T1000 (cell line): ENCODE measurements around the gene PPP2R2B.
A peak's percentile ranks its signal among the peaks of the same experiment; 100 is the strongest.

ENCODE experiments used
- DNase-seq: peaks from one replicate; lab custom pipeline; 2025; ENCODE audit warnings: mixed read lengths; lab: John Stamatoyannopoulos, UW

The PPP2R2B gene

GRCh38 chr5:146884066-146884626 is 5.6 kb upstream of the PPP2R2B start:
- no peak for DNase-seq

GRCh38 chr5:146883511-146883910 is 5.0 kb upstream of the PPP2R2B start:
- DNase-seq, result no peak

GRCh38 chr5:146880966-146881365 is 2.4 kb upstream of the PPP2R2B start:
- no peak for DNase-seq

- DNase-seq, result peak; percentile 41
These were observed 628 bp downstream of the PPP2R2B start for GRCh38 chr5:146877783-146878475.

- DNase-seq, result no peak
These were observed 1.3 kb downstream of the PPP2R2B start for GRCh38 chr5:146877178-146877681.

GRCh38 chr5:146873186-146873917 is 5.2 kb downstream of the PPP2R2B start:
- DNase-seq, result no peak

GRCh38 chr5:146872188-146872587 is 6.4 kb downstream of the PPP2R2B start:
- no peak for DNase-seq

- DNase-seq, result no peak
These were observed 10.4 kb downstream of the PPP2R2B start for GRCh38 chr5:146867996-146868708.

GRCh38 chr5:146866263-146866662 is 12.3 kb downstream of the PPP2R2B start:
- DNase-seq, result no peak

- no peak for DNase-seq
These were observed 15.9 kb downstream of the PPP2R2B start for GRCh38 chr5:146862641-146863040.

- DNase-seq, result peak; percentile 32
These were observed 18.2 kb downstream of the PPP2R2B start for GRCh38 chr5:146860213-146860893.

GRCh38 chr5:146852089-146852488 is 26.5 kb downstream of the PPP2R2B start:
- no peak for DNase-seq

GRCh38 chr5:146851133-146851532 is 27.4 kb downstream of the PPP2R2B start:
- DNase-seq, result no peak

GRCh38 chr5:146849694-146850303 is 28.8 kb downstream of the PPP2R2B start:
- DNase-seq, result no peak

GRCh38 chr5:146848133-146848532 is 30.4 kb downstream of the PPP2R2B start:
- no peak for DNase-seq

GRCh38 chr5:146840016-146840415 is 38.5 kb downstream of the PPP2R2B start:
- no peak for DNase-seq

GRCh38 chr5:146836226-146836842 is 42.2 kb downstream of the PPP2R2B start:
- no peak for DNase-seq

- DNase-seq, result no peak
These were observed 45.4 kb downstream of the PPP2R2B start for GRCh38 chr5:146832985-146833732.

GRCh38 chr5:146828385-146828784 is 50.2 kb downstream of the PPP2R2B start:
- DNase-seq, result no peak

GRCh38 chr5:146827901-146828300 is 50.7 kb downstream of the PPP2R2B start:
- DNase-seq, result no peak
